HG03108 (cell line): ENCODE results near the gene RAB10.
"Not testable (repeated sequence)": the region's sequence is repeated elsewhere in the genome, so short reads cannot be mapped to it uniquely, and the experiment has no call there.

ENCODE experiments used
- ATAC-seq: cut with Tn5 transposase; IDR thresholded peaks from one replicate; pipeline ENCODE4 v1.9.1; 2021; ENCODE audit warnings: moderate library complexity; ENCODE audit not compliant: unreplicated experiment

RAB10 gene

GRCh38 chr2:26016012-26016705 lies 17.7 kb upstream of the RAB10 start:
- no peak for ATAC-seq

GRCh38 chr2:26016706-26017045 lies 17.2 kb upstream of the RAB10 start:
- not testable (repeated sequence) for ATAC-seq

GRCh38 chr2:26017464-26018183 lies 16.3 kb upstream of the RAB10 start:
- no peak for ATAC-seq

GRCh38 chr2:26018184-26019055 lies 15.5 kb upstream of the RAB10 start:
- no peak for ATAC-seq

- ATAC-seq, result no peak
These were observed 13.6 kb upstream of the RAB10 start for GRCh38 chr2:26020231-26020640.

GRCh38 chr2:26024260-26024659 lies 9.6 kb upstream of the RAB10 start:
- ATAC-seq, result no peak

GRCh38 chr2:26025509-26025908 lies 8.4 kb upstream of the RAB10 start:
- no peak for ATAC-seq

GRCh38 chr2:26028083-26028482 lies 5.8 kb upstream of the RAB10 start:
- not testable (repeated sequence) for ATAC-seq

GRCh38 chr2:26032586-26033269 lies 1.2 kb upstream of the RAB10 start:
- ATAC-seq, result peak; percentile 13

- peak; percentile 17 for ATAC-seq
These were observed 540 bp upstream of the RAB10 start for GRCh38 chr2:26033270-26033817.

GRCh38 chr2:26034637-26034992 lies 731 bp downstream of the RAB10 start:
- ATAC-seq, result no peak

GRCh38 chr2:26035090-26035743 lies 1.3 kb downstream of the RAB10 start:
- no peak for ATAC-seq

GRCh38 chr2:26039603-26040323 lies 5.9 kb downstream of the RAB10 start:
- no peak for ATAC-seq

- no peak for ATAC-seq
These were observed 9.2 kb downstream of the RAB10 start for GRCh38 chr2:26043109-26043508.

- no peak for ATAC-seq
These were observed 10.2 kb downstream of the RAB10 start for GRCh38 chr2:26043862-26044696.

- ATAC-seq, result no peak
These were observed 14.9 kb downstream of the RAB10 start for GRCh38 chr2:26048791-26049190.

GRCh38 chr2:26049641-26050040 lies 15.8 kb downstream of the RAB10 start:
- no peak for ATAC-seq

- no peak for ATAC-seq
These were observed 18.9 kb downstream of the RAB10 start for GRCh38 chr2:26052740-26053139.
